ENCODE data around the gene MAIP1.
"Not testable (repeated sequence)": the region's sequence is repeated elsewhere in the genome, so short reads cannot be mapped to it uniquely, and the experiment has no call there.

Gene MAIP1

GRCh38 chr2:199955339-199956061 lies at the start of gene MAIP1, which contains the start of gene TYW5:
Gene MAIP1, plus strand, starts transcription at chr2:199955582. Its CDS starts 217 bp downstream, at chr2:199955799.
Gene TYW5, minus strand, starts transcription at chr2:199955491. Its CDS starts 21 bp downstream, at chr2:199955470.
- peak; percentile 57 for DNase-seq

GRCh38 chr2:199907008-199907714 lies 48.2 kb upstream of the MAIP1 start:
- DNase-seq = no peak

GRCh38 chr2:199910338-199911051 lies 44.9 kb upstream of the MAIP1 start:
- no peak for DNase-seq

- peak; percentile 93 for DNase-seq
These were observed 44.1 kb upstream of the MAIP1 start, which contains the start of gene C2orf69 for GRCh38 chr2:199911052-199911876. Gene C2orf69, plus strand, starts transcription at chr2:199911293. Its CDS starts 146 bp downstream, at chr2:199911439.

GRCh38 chr2:199911877-199912161 lies 43.6 kb upstream of the MAIP1 start:
- DNase-seq = no peak

- DNase-seq = not testable (repeated sequence)
These were observed 42.7 kb upstream of the MAIP1 start for GRCh38 chr2:199912553-199913114.

GRCh38 chr2:199914372-199914958 lies 40.9 kb upstream of the MAIP1 start:
- DNase-seq = no peak

GRCh38 chr2:199916980-199917379 lies 38.4 kb upstream of the MAIP1 start:
- no peak for DNase-seq

GRCh38 chr2:199922856-199923255 lies 32.5 kb upstream of the MAIP1 start:
- no peak for DNase-seq

- no peak for DNase-seq
These were observed 31.5 kb upstream of the MAIP1 start for GRCh38 chr2:199923924-199924323.

- DNase-seq = no peak
These were observed 28.6 kb upstream of the MAIP1 start for GRCh38 chr2:199926806-199927205.

GRCh38 chr2:199928226-199928625 lies 27.2 kb upstream of the MAIP1 start:
- no peak for DNase-seq

- no peak for DNase-seq
These were observed 26.8 kb upstream of the MAIP1 start for GRCh38 chr2:199928626-199929025.

GRCh38 chr2:199929262-199929661 lies 26.1 kb upstream of the MAIP1 start:
- no peak for DNase-seq

- no peak for DNase-seq
These were observed 23.0 kb upstream of the MAIP1 start for GRCh38 chr2:199932312-199932855.

GRCh38 chr2:199933466-199933865 lies 21.9 kb upstream of the MAIP1 start:
- no peak for DNase-seq

GRCh38 chr2:199936554-199936953 lies 18.8 kb upstream of the MAIP1 start:
- DNase-seq = no peak

- peak; percentile 2 for DNase-seq
These were observed 15.0 kb upstream of the MAIP1 start for GRCh38 chr2:199940373-199940772.

GRCh38 chr2:199943373-199943772 lies 12.0 kb upstream of the MAIP1 start:
- DNase-seq = no peak

- DNase-seq = no peak
These were observed 9.2 kb upstream of the MAIP1 start for GRCh38 chr2:199946196-199946595.

- no peak for DNase-seq
These were observed 8.5 kb upstream of the MAIP1 start for GRCh38 chr2:199946836-199947235.

- DNase-seq = no peak
These were observed 5.0 kb upstream of the MAIP1 start for GRCh38 chr2:199950396-199950795.

Data from NCI-H1417 treated with DMSO at 0.1 percent for 48 hours (cell line).